ENCODE results near the gene UBAC2. TPM values are rescaled to one million over a fixed set of nuclear protein-coding genes. Genes with fewer than 3 reads are reported as not detected.

Gene UBAC2
- total RNA-seq, 2 donors from 2014 or later = 39.0 to 46.1 TPM

- Mint-ChIP-seq H3K9me3 (no peaks in the 10 kb centered on the region), H3K27me3 (no peaks in the 10 kb centered on the region), H3K27ac (peak overlapping the region; percentile 86), H3K36me3 (ENCODE audit: low read depth) (peaks cover 29% of the 10 kb centered on the region), H3K4me1 (peaks cover 68% of the 10 kb centered on the region), H3K4me3 (peak overlapping the region; percentile 79)
- peak; percentile 78 for ATAC-seq (replicated peaks)
Observed at GRCh38 chr13:99288089-99288488, 87.4 kb downstream of the UBAC2 start.

- Mint-ChIP-seq H3K36me3 (ENCODE audit: low read depth) (peaks cover 41% of the 10 kb centered on the region), H3K4me1 (peaks cover 72% of the 10 kb centered on the region), H3K27ac (peak overlapping the region; percentile 86), H3K27me3 (no peaks in the 10 kb centered on the region), H3K4me3 (peak overlapping the region; percentile 79), H3K9me3 (no peaks in the 10 kb centered on the region)
- ATAC-seq (replicated peaks) = no peak
Observed at GRCh38 chr13:99289271-99289670, 88.6 kb downstream of the UBAC2 start.

- no peaks in the 10 kb centered on the region for H3K9me3 Mint-ChIP-seq
- peak overlapping the region; percentile 86 for H3K27ac Mint-ChIP-seq
- H3K4me3 Mint-ChIP-seq = peak overlapping the region; percentile 79
- H3K36me3 Mint-ChIP-seq (ENCODE audit: low read depth) = peaks cover 46% of the 10 kb centered on the region
- H3K27me3 Mint-ChIP-seq = no peaks in the 10 kb centered on the region
- H3K4me1 Mint-ChIP-seq = peaks cover 70% of the 10 kb centered on the region
- peak; percentile 52 for ATAC-seq (replicated peaks)
Observed at GRCh38 chr13:99289674-99290337, 89.2 kb downstream of the UBAC2 start.

- Mint-ChIP-seq H3K27me3 (no peaks in the 10 kb centered on the region), H3K9me3 (no peaks in the 10 kb centered on the region), H3K27ac (peak overlapping the region; percentile 86), H3K4me3 (peak overlapping the region; percentile 79), H3K4me1 (peaks cover 69% of the 10 kb centered on the region), H3K36me3 (ENCODE audit: low read depth) (peaks cover 57% of the 10 kb centered on the region)
- peak; percentile 71 for ATAC-seq (replicated peaks)
Observed at GRCh38 chr13:99290894-99291293, 90.2 kb downstream of the UBAC2 start.

- Mint-ChIP-seq H3K27ac (peak overlapping the region; percentile 66), H3K27me3 (no peaks in the 10 kb centered on the region), H3K36me3 (ENCODE audit: low read depth) (peaks cover 80% of the 10 kb centered on the region), H3K4me3 (peak overlapping the region; percentile 44), H3K9me3 (no peaks in the 10 kb centered on the region), H3K4me1 (peaks cover 69% of the 10 kb centered on the region)
- ATAC-seq (replicated peaks) = no peak
Observed at GRCh38 chr13:99293178-99293577, 92.5 kb downstream of the UBAC2 start.

GRCh38 chr13:99294198-99294597, 93.5 kb downstream of the UBAC2 start:
- ATAC-seq (replicated peaks) = no peak
- Mint-ChIP-seq H3K4me1 (peaks cover 65% of the 10 kb centered on the region), H3K9me3 (no peaks in the 10 kb centered on the region), H3K27ac (peak overlapping the region; percentile 71), H3K36me3 (ENCODE audit: low read depth) (peaks cover 90% of the 10 kb centered on the region), H3K4me3 (peak overlapping the region; percentile 44), H3K27me3 (no peaks in the 10 kb centered on the region)

GRCh38 chr13:99294958-99295357, 94.3 kb downstream of the UBAC2 start:
- H3K27me3 Mint-ChIP-seq = no peaks in the 10 kb centered on the region
- ATAC-seq (replicated peaks) = peak; percentile 9
- peaks cover 62% of the 10 kb centered on the region for H3K4me1 Mint-ChIP-seq
- peak overlapping the region; percentile 77 for H3K27ac Mint-ChIP-seq
- H3K4me3 Mint-ChIP-seq = peak overlapping the region; percentile 97
- no peaks in the 10 kb centered on the region for H3K9me3 Mint-ChIP-seq
- H3K36me3 Mint-ChIP-seq (ENCODE audit: low read depth) = peaks cover 97% of the 10 kb centered on the region

GRCh38 chr13:99295488-99296252, 95.0 kb downstream of the UBAC2 start:
- peak overlapping the region; percentile 97 for H3K4me3 Mint-ChIP-seq
- no peaks in the 10 kb centered on the region for H3K27me3 Mint-ChIP-seq
- H3K27ac Mint-ChIP-seq = peak overlapping the region; percentile 77
- ATAC-seq (replicated peaks) = peak; percentile 6
- H3K36me3 Mint-ChIP-seq (ENCODE audit: low read depth) = peaks cover 97% of the 10 kb centered on the region
- H3K4me1 Mint-ChIP-seq = peaks cover 61% of the 10 kb centered on the region
- no peaks in the 10 kb centered on the region for H3K9me3 Mint-ChIP-seq

- ATAC-seq (replicated peaks) = peak; percentile 68
- peaks cover 56% of the 10 kb centered on the region for H3K4me1 Mint-ChIP-seq
- H3K36me3 Mint-ChIP-seq (ENCODE audit: low read depth) = peaks cover 94% of the 10 kb centered on the region
- no peaks in the 10 kb centered on the region for H3K27me3 Mint-ChIP-seq
- peak overlapping the region; percentile 97 for H3K4me3 Mint-ChIP-seq
- H3K9me3 Mint-ChIP-seq = no peaks in the 10 kb centered on the region
- peak overlapping the region; percentile 77 for H3K27ac Mint-ChIP-seq
Observed at GRCh38 chr13:99296398-99296797, 95.7 kb downstream of the UBAC2 start.

- peaks cover 96% of the 10 kb centered on the region for H3K36me3 Mint-ChIP-seq (ENCODE audit: low read depth)
- peak; percentile 30 for ATAC-seq (replicated peaks)
Observed at GRCh38 chr13:99297331-99297730, 96.7 kb downstream of the UBAC2 start.

GRCh38 chr13:99298056-99298455, 97.4 kb downstream of the UBAC2 start:
- Mint-ChIP-seq H3K4me1 (peaks cover 57% of the 10 kb centered on the region), H3K4me3 (peak overlapping the region; percentile 97), H3K27me3 (no peaks in the 10 kb centered on the region), H3K27ac (peak overlapping the region; percentile 77), H3K9me3 (no peaks in the 10 kb centered on the region), H3K36me3 (ENCODE audit: low read depth) (peaks cover 96% of the 10 kb centered on the region)
- no peak for ATAC-seq (replicated peaks)

More at GRCh38 chr13:99297331-99297730, 96.7 kb downstream of the UBAC2 start:
- Mint-ChIP-seq H3K4me1 (peaks cover 61% of the 10 kb centered on the region), H3K4me3 (peak overlapping the region; percentile 97), H3K27me3 (no peaks in the 10 kb centered on the region), H3K9me3 (no peaks in the 10 kb centered on the region), H3K27ac (peak overlapping the region; percentile 77)

GRCh38 chr13:99299256-99299919, 98.7 kb downstream of the UBAC2 start:
- ATAC-seq (replicated peaks) = no peak
- Mint-ChIP-seq H3K27me3 (no peaks in the 10 kb centered on the region), H3K27ac (peak overlapping the region; percentile 74), H3K4me3 (peak overlapping the region; percentile 97), H3K4me1 (peaks cover 60% of the 10 kb centered on the region), H3K9me3 (no peaks in the 10 kb centered on the region), H3K36me3 (ENCODE audit: low read depth) (peaks cover 96% of the 10 kb centered on the region)

- no peaks in the 10 kb centered on the region for H3K9me3 Mint-ChIP-seq
- ATAC-seq (replicated peaks) = no peak
- no peaks in the 10 kb centered on the region for H3K27me3 Mint-ChIP-seq
- peak overlapping the region; percentile 97 for H3K4me3 Mint-ChIP-seq
- H3K4me1 Mint-ChIP-seq = peaks cover 64% of the 10 kb centered on the region
- H3K27ac Mint-ChIP-seq = peak overlapping the region; percentile 74
- H3K36me3 Mint-ChIP-seq (ENCODE audit: low read depth) = peaks cover 96% of the 10 kb centered on the region
Observed at GRCh38 chr13:99299920-99300341, 99.3 kb downstream of the UBAC2 start.

GRCh38 chr13:99301056-99301838, 100.6 kb downstream of the UBAC2 start:
- Mint-ChIP-seq H3K9me3 (no peaks in the 10 kb centered on the region), H3K36me3 (ENCODE audit: low read depth) (peaks cover 96% of the 10 kb centered on the region), H3K4me3 (peak overlapping the region; percentile 97), H3K4me1 (peaks cover 53% of the 10 kb centered on the region), H3K27me3 (no peaks in the 10 kb centered on the region), H3K27ac (peak overlapping the region; percentile 30)
- no peak for ATAC-seq (replicated peaks)

Data from activated T-helper 17 cell treated with anti-CD3 and anti-CD28 coated beads, Interleukin-2, amount 50 U/mL, for 72 hours (primary cell).